CD1c-positive myeloid dendritic cell (primary cell): ENCODE measurements around the gene DOK6.
"Not testable (repeated sequence)": the region's sequence is repeated elsewhere in the genome, so short reads cannot be mapped to it uniquely, and the experiment has no call there.

ENCODE experiments used
- DNase-seq: peaks from one replicate; pipeline ENCODE4 v3.0.0-alpha.2; 2016; ENCODE audit errors: extremely low spot score

DOK6 gene

GRCh38 chr18:69626643-69627242 lies 226.1 kb downstream of the DOK6 start:
- DNase-seq, result no peak

GRCh38 chr18:69628774-69629359 lies 228.2 kb downstream of the DOK6 start:
- DNase-seq, result no peak

- DNase-seq, result no peak
These were observed 230.6 kb downstream of the DOK6 start for GRCh38 chr18:69631281-69631680.

- DNase-seq, result no peak
These were observed 234.8 kb downstream of the DOK6 start for GRCh38 chr18:69635482-69635881.

- DNase-seq, result no peak
These were observed 236.0 kb downstream of the DOK6 start for GRCh38 chr18:69636529-69637301.

GRCh38 chr18:69638056-69638455 lies 237.4 kb downstream of the DOK6 start:
- no peak for DNase-seq

GRCh38 chr18:69647702-69648101 lies 247.0 kb downstream of the DOK6 start:
- DNase-seq, result no peak

- no peak for DNase-seq
These were observed 247.8 kb downstream of the DOK6 start for GRCh38 chr18:69648486-69648885.

GRCh38 chr18:69649684-69650083 lies 249.0 kb downstream of the DOK6 start:
- DNase-seq, result no peak

GRCh38 chr18:69651243-69651642 lies 250.6 kb downstream of the DOK6 start:
- DNase-seq, result no peak

GRCh38 chr18:69655816-69656215 lies 255.1 kb downstream of the DOK6 start:
- no peak for DNase-seq

- DNase-seq, result no peak
These were observed 257.4 kb downstream of the DOK6 start for GRCh38 chr18:69658103-69658502.

GRCh38 chr18:69658685-69659084 lies 258.0 kb downstream of the DOK6 start:
- no peak for DNase-seq

GRCh38 chr18:69659142-69659651 lies 258.5 kb downstream of the DOK6 start:
- DNase-seq, result no peak

GRCh38 chr18:69662090-69662489 lies 261.4 kb downstream of the DOK6 start:
- not testable (repeated sequence) for DNase-seq

- DNase-seq, result no peak
These were observed 263.7 kb downstream of the DOK6 start for GRCh38 chr18:69664399-69664798.

- no peak for DNase-seq
These were observed 273.7 kb downstream of the DOK6 start for GRCh38 chr18:69674292-69674877.

- no peak for DNase-seq
These were observed 274.3 kb downstream of the DOK6 start for GRCh38 chr18:69674966-69675365.

- no peak for DNase-seq
These were observed 276.9 kb downstream of the DOK6 start for GRCh38 chr18:69677595-69677994.

GRCh38 chr18:69680123-69680522 lies 279.4 kb downstream of the DOK6 start:
- DNase-seq, result no peak

- DNase-seq, result no peak
These were observed 282.5 kb downstream of the DOK6 start for GRCh38 chr18:69683176-69683575.

GRCh38 chr18:69684789-69685188 lies 284.1 kb downstream of the DOK6 start:
- no peak for DNase-seq

- no peak for DNase-seq
These were observed 286.2 kb downstream of the DOK6 start for GRCh38 chr18:69686861-69687260.
